NCI-H2227 treated with DMSO at 0.1 percent for 48 hours (cell line): Measurements from ENCODE around the gene PAQR9.
A peak's percentile ranks its signal among the peaks of the same experiment; 100 is the strongest.
"Not testable (repeated sequence)": the region's sequence is repeated elsewhere in the genome, so short reads cannot be mapped to it uniquely, and the experiment has no call there.

Experiments
- DNase-seq: peaks from one replicate; lab custom pipeline; 2025; lab: John Stamatoyannopoulos, UW

The PAQR9 gene

GRCh38 chr3:142963516-142964448 is at the start of gene PAQR9:
Gene PAQR9, minus strand, starts transcription at chr3:142963674. Its CDS starts 338 bp downstream, at chr3:142963336.
- DNase-seq: peak; percentile 52

- no peak for DNase-seq
These were observed 48.2 kb upstream of the PAQR9 start for GRCh38 chr3:143011705-143012104.

- DNase-seq: no peak
These were observed 46.5 kb upstream of the PAQR9 start for GRCh38 chr3:143010024-143010423.

DNA sequence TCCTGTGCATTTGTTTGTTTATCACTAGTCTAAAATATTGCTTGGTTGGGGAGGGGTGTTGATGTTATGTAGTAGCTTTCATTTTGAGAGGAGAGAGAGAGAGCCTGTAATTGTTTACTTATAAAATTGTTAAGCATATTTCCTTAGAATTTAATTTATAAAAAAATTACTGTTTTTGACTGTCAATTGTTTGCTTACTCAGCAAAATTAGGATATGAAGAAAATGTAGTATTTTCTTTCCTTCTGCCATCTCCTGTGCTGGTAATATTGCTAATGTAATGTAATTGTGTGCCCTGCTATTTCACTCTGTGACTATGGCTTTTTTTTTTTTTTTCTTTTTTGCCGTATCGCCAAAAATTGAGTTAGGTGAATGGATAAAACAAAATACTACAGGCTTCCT is 41.3 kb upstream of the PAQR9 start:
- no peak for DNase-seq

- DNase-seq: no peak
These were observed 39.3 kb upstream of the PAQR9 start for GRCh38 chr3:143002727-143003126.

GRCh38 chr3:143002083-143002712 is 38.7 kb upstream of the PAQR9 start:
- DNase-seq: peak; percentile 19

DNA sequence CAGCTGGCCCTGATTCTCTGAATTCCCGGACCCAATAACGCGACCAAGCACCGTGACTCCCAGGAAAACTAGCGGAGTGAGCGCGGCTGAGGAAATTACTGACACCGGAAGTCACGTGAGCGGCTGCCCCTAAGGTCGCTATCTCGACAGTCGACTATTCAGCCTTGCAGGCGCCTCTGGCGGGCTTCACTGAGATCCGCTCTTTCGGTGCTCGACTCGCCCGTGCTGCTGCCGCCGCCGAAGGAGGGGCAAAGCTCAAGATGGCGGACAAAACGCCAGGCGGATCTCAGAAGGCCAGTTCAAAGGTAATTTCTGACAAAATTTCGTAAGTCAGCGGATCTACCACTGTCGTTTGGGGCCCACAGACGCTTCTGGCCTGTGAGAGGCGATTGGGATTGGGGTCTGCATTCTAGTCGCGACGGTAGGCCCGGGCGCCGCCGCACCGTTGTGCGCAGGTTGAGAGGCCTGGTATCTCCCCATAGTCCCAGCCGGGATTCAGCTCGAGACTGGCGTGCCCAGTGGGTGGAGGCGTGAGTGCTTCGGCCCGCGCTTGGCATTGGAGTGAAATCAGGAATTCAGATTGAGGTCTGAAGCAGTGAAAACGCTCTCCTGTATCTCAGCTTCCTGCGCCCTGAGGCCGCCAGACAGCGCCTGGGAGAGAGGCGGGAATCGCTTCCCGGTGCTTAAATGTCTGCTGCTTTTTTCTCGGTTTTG is 38.1 kb upstream of the PAQR9 start, which contains the start of gene U2SURP:
U2SURP (plus strand) TSS at position 202 of the 714 bp plus-strand sequence; CDS start at position 261, 59 bp downstream.
- DNase-seq: peak; percentile 94

GRCh38 chr3:143001034-143001368 is 37.5 kb upstream of the PAQR9 start:
- DNase-seq: no peak

- DNase-seq: no peak
These were observed 37.1 kb upstream of the PAQR9 start for GRCh38 chr3:143000528-143000927.

- DNase-seq: no peak
These were observed 36.4 kb upstream of the PAQR9 start for GRCh38 chr3:142999881-143000280.

GRCh38 chr3:142998439-142998838 is 35.0 kb upstream of the PAQR9 start:
- no peak for DNase-seq

DNA sequence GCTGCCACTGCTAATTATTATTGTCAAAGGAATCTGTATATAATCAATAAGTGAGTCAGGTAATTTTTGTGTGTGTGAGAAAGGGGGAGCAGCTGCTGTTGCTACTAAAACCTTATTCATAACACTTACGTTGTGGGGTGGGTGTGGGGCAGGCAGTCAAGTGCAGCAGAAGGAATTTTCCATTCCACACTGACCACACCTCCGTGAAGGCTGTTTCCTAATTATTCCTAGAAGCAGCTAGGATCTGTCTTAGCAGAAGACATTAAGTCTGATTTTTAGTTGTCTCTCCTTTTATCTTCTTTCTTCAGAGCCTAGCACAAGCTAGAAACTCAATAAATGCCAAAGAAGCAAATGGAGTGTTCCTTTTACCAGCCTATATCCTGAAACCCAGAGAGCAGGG is 33.9 kb upstream of the PAQR9 start:
- DNase-seq: no peak

DNA sequence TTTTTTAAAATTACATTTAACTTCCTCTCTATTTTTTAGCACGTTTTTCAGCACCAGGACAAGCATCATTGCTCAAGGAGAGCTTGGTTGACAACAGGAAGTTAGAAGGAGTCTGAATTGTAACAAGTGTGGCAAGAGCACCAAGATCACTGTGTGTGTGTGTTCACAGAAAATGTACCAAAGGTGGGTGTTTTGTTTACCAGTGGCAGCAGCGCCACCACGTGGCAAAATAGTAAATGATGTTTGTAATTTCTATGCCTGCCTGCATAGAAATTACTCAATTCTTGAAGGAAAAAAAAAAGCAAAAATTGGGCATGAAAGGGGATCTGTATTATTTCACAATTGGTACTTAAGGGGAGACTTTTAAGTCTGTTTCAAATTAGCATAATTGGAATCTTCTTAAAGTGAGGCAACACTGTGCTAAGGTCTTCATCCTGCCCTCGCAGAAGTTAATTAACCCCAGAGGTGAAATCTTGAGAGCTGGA is 30.5 kb upstream of the PAQR9 start:
- peak; percentile 71 for DNase-seq

GRCh38 chr3:142992323-142992722 is 28.8 kb upstream of the PAQR9 start:
- DNase-seq: no peak

DNA sequence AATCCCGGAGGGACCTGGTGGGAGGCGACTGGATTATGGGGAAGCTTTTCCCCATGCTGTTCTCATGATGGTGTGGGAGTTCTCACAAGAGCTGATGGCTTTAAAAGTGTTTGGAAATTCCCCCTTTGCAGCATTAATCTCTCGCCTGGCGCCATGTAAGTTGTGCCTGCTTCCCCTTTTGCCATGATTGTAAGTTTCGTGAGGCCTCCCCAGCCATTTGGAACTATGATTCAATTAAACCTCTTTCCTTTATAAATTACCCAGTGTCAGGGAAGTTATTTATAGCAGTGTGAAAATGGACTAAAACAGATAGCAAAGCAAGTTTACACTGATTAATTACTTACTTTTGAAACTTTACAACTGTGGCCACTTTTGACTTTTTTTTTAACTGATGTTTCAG is 27.2 kb upstream of the PAQR9 start:
- DNase-seq: no peak

- not testable (repeated sequence) for DNase-seq
These were observed 25.4 kb upstream of the PAQR9 start for GRCh38 chr3:142988826-142989225.

- DNase-seq: not testable (repeated sequence)
These were observed 24.7 kb upstream of the PAQR9 start for GRCh38 chr3:142988221-142988620.

- no peak for DNase-seq
These were observed 24.2 kb upstream of the PAQR9 start for GRCh38 chr3:142987707-142988106.

GRCh38 chr3:142987080-142987700 is 23.7 kb upstream of the PAQR9 start:
- DNase-seq: peak; percentile 61

DNA sequence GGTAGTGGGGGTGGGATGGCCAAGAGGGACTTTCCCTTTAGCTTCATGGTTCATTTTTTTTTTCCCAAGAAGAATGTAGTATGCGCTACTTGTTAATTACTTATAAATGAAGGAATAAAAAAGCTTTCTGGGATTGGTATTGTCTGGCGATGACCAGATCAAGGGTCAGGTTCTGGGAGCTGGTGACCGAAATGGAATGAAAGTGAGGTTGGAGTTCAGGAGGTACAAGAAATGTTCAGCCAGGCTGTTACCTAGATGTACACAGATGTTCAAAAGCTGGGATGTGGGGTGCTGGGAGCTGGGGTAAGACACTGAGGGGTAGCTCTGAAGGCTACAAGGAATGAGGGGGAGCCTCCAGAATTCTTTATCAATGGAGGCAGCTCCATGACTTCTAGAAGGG is 20.8 kb upstream of the PAQR9 start:
- DNase-seq: no peak

GRCh38 chr3:142983318-142983717 is 19.8 kb upstream of the PAQR9 start:
- no peak for DNase-seq
